Heart left ventricle (tissue), 16 donors: ENCODE data around the gene EWSR1. TPM values are rescaled to one million over a fixed set of nuclear protein-coding genes. Genes with fewer than 3 reads are reported as not detected.

Experiments
- ATAC-seq, 4 donors: fragments of 200-7000 bp; cut with Tn5 transposase; one replicate each; pipeline ENCODE4 v1.9.1; 2020 to 2022; ENCODE audit warnings: moderate library complexity in 4 of 4, mild to moderate bottlenecking in 3 of 4, moderate number of reproducible peaks in 1 of 4
- DNase-seq, 5 donors: peaks; one replicate each; pipeline ENCODE4 v3.0.0-alpha.2; 2020
- H3K27ac ChIP-seq, 12 donors: fragments of 200-600 bp; sonication (generic) in 4 of 12; one replicate each; pipeline versions ENCODE4 v1.5.0 to v1.8.0; 2016 to 2022; ENCODE audit warnings: mild to moderate bottlenecking in 2 of 12
- H3K27me3 ChIP-seq, 9 donors: fragments of 200-600 bp; sonication (generic) in 2 of 9; one replicate each; pipeline versions ENCODE4 v1.5.1 to v1.8.0; 2016 to 2022; ENCODE audit warnings: mild to moderate bottlenecking in 3 of 9
- H3K36me3 ChIP-seq, 9 donors: fragments of 200-600 bp; sonication (generic) in 2 of 9; one replicate each; pipeline versions ENCODE4 v1.5.0 to v1.8.0; 2018 to 2022; ENCODE audit warnings: mild to moderate bottlenecking in 2 of 9
- H3K4me1 ChIP-seq, 12 donors: fragments of 200-600 bp; sonication (generic) in 4 of 12; one replicate each; pipeline versions ENCODE4 v1.5.0 to v1.8.0; 2016 to 2022; ENCODE audit warnings: mild to moderate bottlenecking in 3 of 12
- H3K4me3 ChIP-seq, 12 donors: fragments of 200-600 bp; sonication (generic) in 4 of 12; one replicate each; pipeline versions ENCODE4 v1.5.0 to v1.8.0; 2017 to 2022; ENCODE audit warnings: mild to moderate bottlenecking in 9 of 12, moderate library complexity in 4 of 12
- H3K9me3 ChIP-seq, 12 donors: fragments of 200-600 bp; sonication (generic) in 4 of 12; one replicate each; pipeline versions ENCODE4 v1.5.0 to v1.8.0; 2016 to 2022; ENCODE audit warnings: mild to moderate bottlenecking in 1 of 12
- CTCF ChIP-seq, 12 donors: fragments of 200-600 bp; sonication (generic) in 4 of 12; IDR thresholded peaks; one replicate each; pipeline versions ENCODE4 v1.5.0 to v1.8.0; 2018 to 2022; ENCODE audit warnings: antibody characterized with exemption in 12 of 12, mild to moderate bottlenecking in 5 of 12
- POLR2A ChIP-seq, 2 donors: fragments of 450-650 bp; IDR thresholded peaks; one replicate each; pipeline ENCODE4 v1.6.1; 2017; ENCODE audit warnings: antibody characterized with exemption in 2 of 2, mild to moderate bottlenecking in 2 of 2, moderate library complexity in 2 of 2
- WGBS, 4 donors: extraction: QIAGEN DNeasy Blood & Tissue Kit in 2 of 4; methylation state at CpG; one replicate each; pipeline versions ENCODE4 v1.1.5 to v1.1.7; 2013 to 2018; 5-methylcytosine and 5-hydroxymethylcytosine counted together
- intact Hi-C, 10 donors: fragments of 100-400 bp; cut with DNase I; formaldehyde crosslinking; loops; one replicate each; pipeline versions ENCODE4 v1.11.1 to v1.14.2; 2022
- polyA plus RNA-seq, 2 donors: library from polyadenylated mRNA; stranded (reverse); fragments of 200-250 nt; gene quantifications; one replicate each; pipeline ENCODE4 v1.2.3, GENCODE V29; 2013
- total RNA-seq, 9 donors: library from RNA; depleted of rRNA in 2 of 9; stranded (reverse); fragments of >200 nt in 2 of 9; fragmentation: NEBNext Ultra II Directional in 3 of 9; extraction: Animal tissue kit (Norgen Biotek cat#: 25700) in 3 of 9; gene quantifications; one replicate each; pipeline versions ENCODE4 v1.1.0 to v1.2.4, GENCODE V29; 2016 to 2023
- donor health status: ischemic (EF 13 %, LVEDD 7.1; RV severe dilation, severe dysfunction).
- donor health status: healthy with polysubstance abuse.
- donor health status: DM: no; HTN: yes; CAD: no.
- donor health status: DM: no; HTN: no; CAD: no.
- donor health status: ischemic (EF 25% LVEDD 6.9; RV normal size, moderate dysfunction).
- donor health status: ischemic (EF 25% LVEDD 5.7; RV mildly dilated, moderate dysfunction).
- donor health status: healthy.
- donor health status: DM: yes; HTN: yes; CAD: no.
- donor health status: ischemic (EF 35%, LVEDD 5.7; RV mildly dilated, moderate dysfunction).
- donor health status: nonischemic (EF 11% LVEDD 7.7; RV severe dilation, severe dysfunction).
- donor health status: DM: yes; HTN: yes; CAD: no.
- donor health status: PGD.
- donor health status: ischemic (EF 29% LVEDD 5.4; RV normal size, mild dysfunction).
- donor health status: nonischemic (EF 23%, LVEDD 6.1; RV moderate dilation, normal function).

Gene EWSR1
- total and polyA plus RNA-seq, 11 donors: 94.3 to 202 (median 138) TPM

- WGBS, 4 donors: 90 to 91% (median 90%) methylated on average over 12 to 14 of the region's 14 CpGs
- intact Hi-C loops: no loop called here
- no peak overlapping the region for H3K27ac ChIP-seq
- ATAC-seq (no peak), DNase-seq (no peak)
- H3K27me3 ChIP-seq: no peaks in the 10 kb centered on the region
- H3K9me3 ChIP-seq: no peaks in the 10 kb centered on the region
- no peak for TF ChIP-seq POLR2A (IDR thresholded peaks at IDR 0.05)
- TF ChIP-seq CTCF (IDR thresholded peaks at IDR 0.05): no peak
- peaks cover 0 to 6% (median 3%) of the 10 kb centered on the region in 12 donors for H3K4me1 ChIP-seq
- H3K4me3 ChIP-seq: no peak overlapping the region
- H3K36me3 ChIP-seq: no peaks in the 10 kb centered on the region
Measured at GRCh38 chr22:29219881-29220670, 48.0 kb upstream of the EWSR1 start.

- H3K9me3 ChIP-seq: no peaks in the 10 kb centered on the region
- 70 to 88% (median 78%) methylated on average over 7 to 19 of the region's 19 CpGs for WGBS, 4 donors
- intact Hi-C loops: no loop called here
- no peak for ATAC-seq
- H3K27ac ChIP-seq: peak overlapping the region in 1 of 12 donors; percentile 52
- H3K4me3 ChIP-seq: no peak overlapping the region
- no peak for TF ChIP-seq CTCF (IDR thresholded peaks at IDR 0.05)
- TF ChIP-seq POLR2A (IDR thresholded peaks at IDR 0.05): no peak
- H3K36me3 ChIP-seq: no peaks in the 10 kb centered on the region
- DNase-seq: no peak
- no peaks in the 10 kb centered on the region for H3K27me3 ChIP-seq
- peaks cover 0 to 18% (median 13%) of the 10 kb centered on the region in 12 donors for H3K4me1 ChIP-seq
Measured at GRCh38 chr22:29224121-29224858, 43.8 kb upstream of the EWSR1 start.

- Histone ChIP-seq H3K4me1 (peaks cover 0 to 18% (median 13%) of the 10 kb centered on the region in 12 donors), H3K27me3 (no peaks in the 10 kb centered on the region), H3K27ac (peak overlapping the region in 3 of 12 donors; percentile 8 to 50 (median 34)), H3K36me3 (no peaks in the 10 kb centered on the region), H3K9me3 (no peaks in the 10 kb centered on the region), H3K4me3 (no peak overlapping the region)
- WGBS, 4 donors: 88 to 96% (median 95%) methylated on average over 5 to 7 of the region's 7 CpGs
- no peak for ATAC-seq
- intact Hi-C loops: no loop called here
- DNase-seq: no peak
- TF ChIP-seq POLR2A (IDR thresholded peaks at IDR 0.05) (no peak), CTCF (IDR thresholded peaks at IDR 0.05) (no peak)
Measured at GRCh38 chr22:29224859-29225410, 43.1 kb upstream of the EWSR1 start.
